KMS-11 (cell line): Measurements from ENCODE around the gene DOCK7.
A peak's percentile ranks its signal among the peaks of the same experiment; 100 is the strongest.

Source experiments
- H2AFZ ChIP-seq: fragments of 200-600 bp; sonication (generic); 2 replicates; pipeline ENCODE4 v1.6.1; 2016; ENCODE audit warnings: antibody characterized with exemption, mixed run types, low read depth
- H3K27ac ChIP-seq: fragments of 200-600 bp; sonication (generic); 2 replicates; pipeline ENCODE4 v1.6.1; 2016; ENCODE audit warnings: mild to moderate bottlenecking, mixed run types
- H3K27me3 ChIP-seq: fragments of 200-600 bp; sonication (generic); 2 replicates; pipeline ENCODE4 v1.6.1; 2017; ENCODE audit warnings: mild to moderate bottlenecking, low read depth, mixed run types, moderate library complexity; ENCODE audit not compliant: insufficient read depth
- H3K36me3 ChIP-seq: fragments of 200-600 bp; sonication (generic); 2 replicates; pipeline ENCODE4 v1.6.1; 2017; ENCODE audit warnings: mild to moderate bottlenecking, mixed run types; ENCODE audit not compliant: insufficient read depth
- H3K4me1 ChIP-seq: fragments of 200-600 bp; sonication (generic); 2 replicates; pipeline ENCODE4 v1.6.1; 2016; ENCODE audit warnings: mild to moderate bottlenecking, low read depth, mixed run types; ENCODE audit not compliant: poor library complexity, severe bottlenecking
- H3K4me2 ChIP-seq: fragments of 200-600 bp; sonication (generic); 2 replicates; pipeline ENCODE4 v1.7.0; 2016; ENCODE audit warnings: mild to moderate bottlenecking, mixed run types
- H3K4me3 ChIP-seq: fragments of 200-600 bp; sonication (generic); IDR thresholded peaks from 2 replicates; pipeline ENCODE4 v1.6.1; 2017; ENCODE audit warnings: low read depth, low read length, mixed read lengths; ENCODE audit not compliant: insufficient read depth
- H3K79me2 ChIP-seq: fragments of 200-600 bp; sonication (generic); 2 replicates; pipeline ENCODE4 v1.6.1; 2016; ENCODE audit warnings: low read depth, mixed run types; ENCODE audit not compliant: insufficient read depth
- H3K9ac ChIP-seq: fragments of 200-600 bp; sonication (generic); 2 replicates; pipeline ENCODE4 v1.6.1; 2016; ENCODE audit warnings: mild to moderate bottlenecking, mixed run types
- H4K20me1 ChIP-seq: fragments of 200-600 bp; sonication (generic); 2 replicates; pipeline ENCODE4 v1.6.1; 2016; ENCODE audit warnings: mild to moderate bottlenecking, mixed run types; ENCODE audit not compliant: insufficient read depth
- TF ChIP-seq, protein P1 (sequence below): fragments of 200-600 bp; sonication (generic); conservative IDR thresholded peaks from 2 replicates; pipeline ENCODE4 v1.6.1; 2017; ENCODE audit warnings: low read depth, mild to moderate bottlenecking, antibody characterized with exemption, low read length, moderate library complexity, mixed read lengths

Gene DOCK7

GRCh38 chr1:62437273-62437940 lies 250.8 kb downstream of the DOCK7 start:
- H2AFZ ChIP-seq: peak overlapping the region; percentile 78

GRCh38 chr1:62436466-62437272 lies 251.5 kb downstream of the DOCK7 start, which contains the start of gene USP1:
USP1 (plus strand) TSS chr1:62437049; CDS start chr1:62439868, 2,819 bp downstream.
- H2AFZ ChIP-seq: peak within 1 kb of the TSS; percentile 78
- peaks cover 46% of the 10 kb centered on the region for H3K79me2 ChIP-seq
- H3K36me3 ChIP-seq: no peaks in the 10 kb centered on the region
- H3K4me3 ChIP-seq: peak within 1 kb of the TSS; percentile 90
- TF ChIP-seq, protein P1, sequence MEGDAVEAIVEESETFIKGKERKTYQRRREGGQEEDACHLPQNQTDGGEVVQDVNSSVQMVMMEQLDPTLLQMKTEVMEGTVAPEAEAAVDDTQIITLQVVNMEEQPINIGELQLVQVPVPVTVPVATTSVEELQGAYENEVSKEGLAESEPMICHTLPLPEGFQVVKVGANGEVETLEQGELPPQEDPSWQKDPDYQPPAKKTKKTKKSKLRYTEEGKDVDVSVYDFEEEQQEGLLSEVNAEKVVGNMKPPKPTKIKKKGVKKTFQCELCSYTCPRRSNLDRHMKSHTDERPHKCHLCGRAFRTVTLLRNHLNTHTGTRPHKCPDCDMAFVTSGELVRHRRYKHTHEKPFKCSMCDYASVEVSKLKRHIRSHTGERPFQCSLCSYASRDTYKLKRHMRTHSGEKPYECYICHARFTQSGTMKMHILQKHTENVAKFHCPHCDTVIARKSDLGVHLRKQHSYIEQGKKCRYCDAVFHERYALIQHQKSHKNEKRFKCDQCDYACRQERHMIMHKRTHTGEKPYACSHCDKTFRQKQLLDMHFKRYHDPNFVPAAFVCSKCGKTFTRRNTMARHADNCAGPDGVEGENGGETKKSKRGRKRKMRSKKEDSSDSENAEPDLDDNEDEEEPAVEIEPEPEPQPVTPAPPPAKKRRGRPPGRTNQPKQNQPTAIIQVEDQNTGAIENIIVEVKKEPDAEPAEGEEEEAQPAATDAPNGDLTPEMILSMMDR: no peak
- H3K4me1 ChIP-seq: peaks cover 25% of the 10 kb centered on the region
- H4K20me1 ChIP-seq: peaks cover 28% of the 10 kb centered on the region
- peak within 1 kb of the TSS; percentile 79 for H3K4me2 ChIP-seq
- peak within 1 kb of the TSS; percentile 98 for H3K9ac ChIP-seq
- H3K27me3 ChIP-seq: no peaks in the 10 kb centered on the region
- H3K27ac ChIP-seq: peak within 1 kb of the TSS; percentile 100

More at GRCh38 chr1:62437273-62437940, 250.8 kb downstream of the DOCK7 start:
- peak overlapping the region; percentile 100 for H3K27ac ChIP-seq
- H3K79me2 ChIP-seq: peaks cover 54% of the 10 kb centered on the region
- H3K4me2 ChIP-seq: peak overlapping the region; percentile 79
- peak overlapping the region; percentile 98 for H3K9ac ChIP-seq
- peaks cover 25% of the 10 kb centered on the region for H3K4me1 ChIP-seq
- H4K20me1 ChIP-seq: peaks cover 29% of the 10 kb centered on the region
- TF ChIP-seq, protein P1: no peak
- H3K27me3 ChIP-seq: no peaks in the 10 kb centered on the region
- H3K4me3 ChIP-seq: peak overlapping the region; percentile 90
- H3K36me3 ChIP-seq: peaks cover 5% of the 10 kb centered on the region; the same call in 1 of the 2 replicates

DNA sequence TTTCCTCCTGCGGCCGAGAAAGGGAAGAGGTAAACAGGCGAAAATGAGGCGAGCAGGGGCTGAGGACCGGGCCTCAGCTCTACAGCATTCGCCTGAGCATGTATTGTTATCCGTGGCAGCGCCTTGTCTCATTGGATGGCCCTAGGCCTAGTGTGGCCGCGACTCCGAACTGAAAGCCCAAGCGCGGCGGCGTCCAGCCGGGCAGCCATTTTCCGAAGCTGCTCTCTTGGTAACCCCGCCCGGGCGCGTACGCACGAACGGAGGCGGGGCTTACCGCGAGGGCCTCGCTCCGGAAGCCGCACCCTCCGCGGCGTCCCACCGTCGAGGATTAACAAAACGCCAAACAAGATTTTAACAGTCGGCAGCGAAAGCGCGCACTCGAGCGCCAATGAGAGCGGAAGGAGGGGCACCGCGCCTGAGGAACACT lies 252.1 kb downstream of the DOCK7 start:
- Histone ChIP-seq H3K27ac (peak overlapping the region; percentile 100), H2AFZ (peak overlapping the region; percentile 78), H3K4me2 (peak overlapping the region; percentile 72), H4K20me1 (peaks cover 27% of the 10 kb centered on the region), H3K4me3 (peak overlapping the region; percentile 90), H3K27me3 (no peaks in the 10 kb centered on the region), H3K9ac (peak overlapping the region; percentile 98), H3K4me1 (peaks cover 25% of the 10 kb centered on the region), H3K79me2 (peaks cover 40% of the 10 kb centered on the region), H3K36me3 (no peaks in the 10 kb centered on the region)
- TF ChIP-seq, protein P1: no peak

- Histone ChIP-seq H3K79me2 (peaks cover 34% of the 10 kb centered on the region), H3K36me3 (no peaks in the 10 kb centered on the region), H2AFZ (peak overlapping the region; percentile 78), H3K4me1 (peaks cover 20% of the 10 kb centered on the region), H3K9ac (peak overlapping the region; percentile 98), H3K4me3 (peak overlapping the region; percentile 90), H3K27ac (peak overlapping the region; percentile 100), H3K4me2 (peak overlapping the region; percentile 72), H4K20me1 (peaks cover 21% of the 10 kb centered on the region), H3K27me3 (no peaks in the 10 kb centered on the region)
- TF ChIP-seq, protein P1: no peak
Measured at GRCh38 chr1:62435231-62436038, 252.8 kb downstream of the DOCK7 start.
